ENCODE measurements around the gene OR4B1.
"Not testable (repeated sequence)": the region's sequence is repeated elsewhere in the genome, so short reads cannot be mapped to it uniquely, and the experiment has no call there.

OR4B1 gene

DNA sequence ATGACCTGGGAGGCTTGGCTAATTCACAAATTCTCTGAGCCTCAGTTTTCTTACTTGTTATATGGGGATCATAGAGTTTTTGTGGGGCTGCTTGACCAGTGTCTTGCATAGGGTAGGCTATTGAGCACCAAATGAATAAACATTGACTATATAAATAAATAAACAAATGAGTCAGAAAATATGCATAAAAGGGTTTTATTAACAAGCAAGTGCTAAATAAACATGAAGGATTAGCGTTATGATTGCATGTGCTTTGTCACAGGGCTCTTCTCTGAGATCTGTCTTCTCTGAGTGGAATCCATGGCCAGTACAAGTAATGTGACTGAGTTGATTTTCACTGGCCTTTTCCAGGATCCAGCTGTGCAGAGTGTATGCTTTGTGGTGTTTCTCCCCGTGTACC lies at the start of gene OR4B1:
Gene OR4B1 (plus strand): TSS at position 301 of the 400 bp plus-strand sequence. CDS start 0 bp downstream, at position 301.
- DNase-seq: no peak

GRCh38 chr11:48167380-48167779 lies 49.2 kb upstream of the OR4B1 start:
- no peak for DNase-seq

DNA sequence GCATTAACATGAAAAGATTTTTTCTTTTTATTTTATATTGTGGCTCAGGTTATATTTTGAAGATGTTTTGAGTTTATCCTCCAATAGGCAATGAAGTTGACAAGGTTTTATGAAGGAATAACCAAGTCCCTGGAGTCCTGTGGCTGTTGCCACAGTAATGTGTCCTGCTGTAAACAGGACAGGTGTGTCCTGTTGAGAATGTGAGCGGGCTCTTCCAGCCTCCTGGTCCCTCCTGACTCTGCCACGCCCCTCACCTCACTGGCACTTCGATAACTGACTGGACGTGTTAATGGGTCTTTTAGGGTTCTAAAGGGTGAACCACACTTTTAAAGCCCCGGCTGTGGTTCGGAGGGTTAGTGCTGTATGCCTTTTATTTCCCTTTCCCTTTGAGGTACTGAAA lies 47.8 kb upstream of the OR4B1 start:
- DNase-seq: no peak

GRCh38 chr11:48169259-48169658 lies 47.4 kb upstream of the OR4B1 start:
- no peak for DNase-seq

GRCh38 chr11:48169717-48170116 lies 46.9 kb upstream of the OR4B1 start:
- DNase-seq: no peak

- DNase-seq: no peak
These were observed 46.1 kb upstream of the OR4B1 start for GRCh38 chr11:48170241-48171233.

DNA sequence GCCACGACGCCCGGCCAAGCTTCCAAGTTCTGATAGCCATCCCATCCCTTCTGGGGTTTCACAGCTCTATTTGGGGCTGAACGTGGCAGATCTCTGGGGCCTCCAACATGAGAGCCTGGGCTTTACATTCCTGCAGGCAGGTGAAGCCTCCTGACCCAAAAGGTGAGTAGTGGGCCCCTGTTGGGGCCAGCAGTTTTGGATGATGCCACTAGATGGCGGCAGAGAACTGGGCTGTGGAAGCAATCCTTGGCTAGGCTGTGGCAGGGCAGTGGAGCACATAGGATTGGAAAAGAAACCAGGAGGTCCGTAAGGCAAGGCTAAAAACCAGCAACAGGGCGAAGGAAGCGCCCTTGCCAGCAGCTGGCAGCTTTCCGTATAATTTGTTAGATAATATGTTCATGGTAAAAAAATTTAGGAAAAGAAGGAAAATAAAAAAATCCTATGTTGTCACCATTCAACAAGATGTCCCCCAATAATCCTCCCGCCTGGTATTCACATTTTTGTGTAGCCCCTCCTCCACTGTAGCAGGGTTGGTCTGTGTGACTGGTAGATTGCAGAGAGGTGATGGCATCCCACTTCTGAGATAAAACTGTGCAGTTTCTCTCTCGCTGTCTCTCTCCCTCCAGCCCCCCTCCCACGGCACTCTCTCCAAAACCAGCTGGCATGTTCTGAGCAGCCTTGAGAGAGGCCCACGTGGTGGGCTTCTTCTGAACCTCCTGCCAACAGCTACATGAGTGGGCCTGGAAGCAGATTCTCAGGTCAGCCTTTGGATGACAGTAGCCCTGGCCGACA lies 43.6 kb upstream of the OR4B1 start:
- DNase-seq: no peak

- DNase-seq: no peak
These were observed 38.9 kb upstream of the OR4B1 start for GRCh38 chr11:48177661-48178060.

DNA sequence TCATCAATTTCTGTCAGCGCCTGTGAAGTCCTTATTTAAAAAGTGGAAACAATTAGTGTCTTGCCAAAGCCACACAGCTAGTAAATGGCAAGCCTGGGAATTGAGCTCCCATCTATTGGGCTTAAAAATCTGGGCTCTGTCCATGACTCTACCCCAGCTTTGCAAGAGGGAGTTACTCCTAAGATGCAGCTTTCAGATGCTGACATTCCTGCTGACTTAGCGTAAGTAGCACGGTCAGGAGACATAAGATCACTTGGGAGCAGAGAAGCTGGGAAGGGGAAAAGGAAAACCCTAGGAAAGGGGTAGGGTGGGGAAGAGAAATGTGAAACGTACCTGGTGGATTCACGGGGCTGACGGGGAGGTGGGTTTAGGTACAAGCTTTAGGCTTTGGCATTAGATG lies 36.0 kb upstream of the OR4B1 start:
- no peak for DNase-seq

DNA sequence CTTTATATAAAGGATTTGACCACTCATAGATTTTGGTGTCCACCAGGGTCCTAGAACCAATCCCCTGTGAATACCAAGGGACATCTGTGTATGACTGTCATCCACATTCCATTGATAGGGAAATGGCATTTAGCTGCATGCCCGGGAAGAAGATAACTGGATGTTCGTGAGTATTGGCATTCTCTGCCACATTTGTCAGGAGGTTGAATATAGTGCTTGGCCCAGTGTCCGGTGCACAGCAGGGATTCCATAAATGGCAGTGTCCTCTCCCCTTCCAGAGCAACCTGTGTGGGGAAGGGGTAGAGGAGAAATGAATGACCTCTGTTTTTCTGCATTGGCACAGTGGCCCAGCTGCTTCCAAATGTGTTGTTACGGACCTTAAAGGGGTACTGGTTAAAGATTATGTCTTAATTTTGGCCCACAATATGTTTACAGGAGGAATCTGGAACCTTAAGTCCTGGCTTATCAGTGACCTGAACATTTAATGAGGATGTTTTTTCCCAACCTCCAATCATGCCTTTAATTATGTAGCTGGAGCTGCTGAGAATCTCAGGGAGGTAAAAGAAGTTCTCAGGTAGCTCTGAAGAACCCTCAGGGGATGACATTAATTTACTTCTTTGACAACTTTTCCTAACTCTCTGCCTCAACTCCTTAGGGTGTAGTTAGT lies 33.6 kb upstream of the OR4B1 start:
- no peak for DNase-seq

- DNase-seq: no peak
These were observed 32.2 kb upstream of the OR4B1 start for GRCh38 chr11:48184452-48184851.

GRCh38 chr11:48190906-48191654 lies 25.5 kb upstream of the OR4B1 start:
- DNase-seq: not testable (repeated sequence)

DNA sequence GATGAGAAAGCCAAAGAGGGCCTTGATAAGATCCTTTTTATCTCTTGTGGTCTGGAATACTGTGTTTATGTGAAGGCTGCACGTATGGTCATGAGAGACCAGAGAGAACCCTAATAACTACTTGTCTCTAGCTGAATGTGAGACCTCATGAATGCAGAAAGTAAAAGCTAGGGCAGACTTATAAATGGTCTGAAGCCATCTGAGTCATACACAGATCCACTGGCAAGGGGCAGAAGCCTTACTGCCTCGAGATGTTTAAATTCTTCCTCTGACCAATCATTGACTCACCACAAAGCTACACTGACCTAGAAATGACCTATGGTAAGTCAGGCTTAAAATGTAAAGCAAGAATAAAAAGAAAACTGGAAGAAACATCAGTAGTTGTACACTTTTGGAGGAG lies 22.7 kb upstream of the OR4B1 start:
- no peak for DNase-seq

GRCh38 chr11:48207881-48208280 lies 8.7 kb upstream of the OR4B1 start:
- no peak for DNase-seq

- no peak for DNase-seq
These were observed 6.6 kb upstream of the OR4B1 start for GRCh38 chr11:48210052-48210451.

GRCh38 chr11:48228761-48229160 lies 12.2 kb downstream of the OR4B1 start:
- no peak for DNase-seq

GRCh38 chr11:48230057-48230456 lies 13.4 kb downstream of the OR4B1 start:
- DNase-seq: not testable (repeated sequence)

DNA sequence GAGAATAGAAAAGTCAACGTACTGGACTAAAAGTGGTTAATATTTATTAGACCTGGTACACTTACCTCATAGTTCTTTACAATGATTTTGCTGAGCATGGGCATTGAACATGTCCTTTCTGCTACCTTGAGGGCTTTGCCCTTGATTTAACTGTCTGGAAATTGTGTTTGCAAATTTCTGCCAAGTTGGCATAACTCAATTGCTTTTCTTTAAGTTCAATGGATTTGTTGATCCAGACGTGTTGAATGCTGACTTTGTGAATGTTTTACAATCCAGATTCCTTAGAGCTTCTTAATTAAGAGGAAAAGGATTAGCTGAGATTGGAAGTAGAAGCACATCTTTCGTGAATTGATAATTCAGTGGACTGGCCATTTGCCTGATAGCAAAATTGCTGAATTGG lies 21.1 kb downstream of the OR4B1 start:
- no peak for DNase-seq

GRCh38 chr11:48242501-48242900 lies 25.9 kb downstream of the OR4B1 start:
- DNase-seq: no peak

DNA sequence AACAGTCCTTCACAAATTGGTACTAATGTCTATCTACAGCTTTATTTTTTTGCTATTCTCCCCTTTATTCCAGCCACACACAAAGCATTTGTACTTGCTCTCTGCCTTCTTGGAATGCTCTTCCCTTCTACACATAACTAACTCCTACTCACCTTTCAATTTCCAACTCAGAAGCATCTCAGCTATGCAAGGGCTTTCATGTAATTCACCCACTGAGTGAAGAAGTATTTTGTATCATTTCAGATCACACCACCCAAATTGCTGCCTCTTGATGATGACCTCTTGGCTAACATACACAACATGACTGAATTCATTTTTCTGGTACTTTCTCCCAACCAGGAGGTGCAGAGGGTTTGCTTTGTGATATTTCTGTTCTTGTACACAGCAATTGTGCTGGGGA lies 28.2 kb downstream of the OR4B1 start, which contains the start of gene OR4X2:
Gene OR4X2 (plus strand): TSS at position 301 of the 400 bp plus-strand sequence. CDS start 0 bp downstream, at position 301.
- DNase-seq: no peak

- DNase-seq: no peak
These were observed 32.3 kb downstream of the OR4B1 start for GRCh38 chr11:48248902-48249301.

GRCh38 chr11:48261600-48261999 lies 45.0 kb downstream of the OR4B1 start:
- DNase-seq: no peak
